Karpas-422 (cell line): Measurements from ENCODE around the gene F7. TPM values are rescaled to one million over a fixed set of nuclear protein-coding genes. Genes with fewer than 3 reads are reported as not detected.

Experiments
- DNase-seq: peaks from one replicate; pipeline ENCODE4 v3.0.0-alpha.2; 2015
- H2AFZ ChIP-seq: fragments of 200-600 bp; sonication (generic); 2 replicates; pipeline ENCODE4 v1.6.1; 2014; ENCODE audit warnings: antibody characterized with exemption, low read length, mixed read lengths
- H3K27ac ChIP-seq: fragments of 200-600 bp; sonication (generic); 2 replicates; pipeline ENCODE4 v1.5.1; 2014; ENCODE audit warnings: mild to moderate bottlenecking, low read length, moderate library complexity
- H3K27me3 ChIP-seq: fragments of 200-600 bp; sonication (generic); 2 replicates; pipeline ENCODE4 v1.6.1; 2014; ENCODE audit warnings: low read length, mixed read lengths
- H3K36me3 ChIP-seq: fragments of 200-600 bp; sonication (generic); 2 replicates; pipeline ENCODE4 v1.6.1; 2014; ENCODE audit warnings: low read length, mixed read lengths; ENCODE audit not compliant: insufficient read depth
- H3K4me1 ChIP-seq: fragments of 200-600 bp; sonication (generic); 2 replicates; pipeline ENCODE4 v1.6.1; 2014; ENCODE audit warnings: mild to moderate bottlenecking, low read length, mixed read lengths
- H3K4me2 ChIP-seq: fragments of 200-600 bp; sonication (generic); 2 replicates; pipeline ENCODE4 v1.6.1; 2014; ENCODE audit warnings: low read length, low read depth, mild to moderate bottlenecking; ENCODE audit not compliant: poor library complexity, severe bottlenecking
- H3K4me3 ChIP-seq: fragments of 200-600 bp; sonication (generic); 2 replicates; pipeline ENCODE4 v1.5.1; 2014; ENCODE audit warnings: mild to moderate bottlenecking, antibody characterized with exemption, low read length, mixed read lengths
- H3K79me2 ChIP-seq: fragments of 200-600 bp; sonication (generic); 2 replicates; pipeline ENCODE4 v1.6.1; 2014; ENCODE audit warnings: mild to moderate bottlenecking, low read length, mixed read lengths
- H3K9ac ChIP-seq: fragments of 200-600 bp; sonication (generic); 2 replicates; pipeline ENCODE4 v1.6.0; 2014; ENCODE audit warnings: low read length
- H3K9me2 ChIP-seq: fragments of 200-600 bp; sonication (generic), shearing (Covaris generic); replicated peaks from 2 replicates; pipeline ENCODE4 v1.6.0; 2014; ENCODE audit warnings: mild to moderate bottlenecking, low read length, moderate library complexity; ENCODE audit not compliant: insufficient read depth
- H3K9me3 ChIP-seq: fragments of 300-700, 200-600 bp; sonication (generic); 2 replicates; pipeline ENCODE4 v1.6.1; 2014; ENCODE audit warnings: low read length, mixed read lengths
- H4K20me1 ChIP-seq: fragments of 200-600 bp; sonication (generic); 2 replicates; pipeline ENCODE4 v1.6.1; 2014; ENCODE audit warnings: mild to moderate bottlenecking, antibody characterized with exemption, low read length, low read depth; ENCODE audit not compliant: insufficient read depth
- total RNA-seq: library from RNA; depleted of rRNA; stranded (reverse); fragments of >200 nt; shearing (Covaris generic); gene quantifications from 2 replicates; pipeline ENCODE4 v1.2.3, GENCODE V29; 2014; ENCODE audit warnings: low replicate concordance

Gene F7
- total RNA-seq, 1 experiment from 2014 or later: not detected

DNA sequence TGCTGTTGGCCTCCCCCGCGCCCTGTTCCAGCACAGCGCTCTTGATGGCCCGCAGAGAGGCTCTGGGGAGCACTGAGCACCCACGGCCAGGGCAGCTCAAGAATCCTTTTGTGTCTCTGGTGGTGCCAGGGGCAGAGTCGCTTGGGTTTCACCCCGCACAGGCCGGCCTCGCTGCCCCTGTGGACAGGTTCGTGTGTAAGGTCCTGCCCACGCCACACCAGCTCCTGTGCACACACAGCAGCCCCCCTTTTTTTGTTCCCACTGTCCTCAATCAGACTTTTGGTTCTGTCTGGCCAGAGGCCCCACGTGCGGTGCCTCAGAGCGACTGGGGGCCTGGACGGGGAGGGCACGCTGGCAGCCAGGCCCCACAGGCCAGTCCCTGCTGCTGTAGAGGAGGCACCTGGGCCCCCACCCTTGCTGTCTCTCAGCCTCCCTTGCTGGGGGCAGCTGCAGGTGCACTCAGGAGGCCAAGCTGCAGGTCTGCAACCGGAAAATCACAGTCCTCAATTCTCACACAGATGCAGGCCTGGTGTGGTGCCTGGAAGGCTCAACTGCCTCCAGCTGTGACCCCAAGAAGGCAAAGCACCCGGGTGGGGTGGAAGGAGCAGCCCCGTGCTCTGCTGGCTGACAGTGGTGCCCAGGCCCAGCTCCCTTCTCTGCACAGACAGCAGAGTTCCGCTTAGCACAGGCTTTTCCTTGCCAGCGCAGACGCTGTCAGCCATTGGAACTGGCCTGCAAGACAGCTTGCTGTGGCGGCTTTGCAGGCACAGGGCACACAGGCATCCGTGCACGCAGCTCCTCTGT lies 12.6 kb upstream of the F7 start:
- H3K79me2 ChIP-seq: no peaks in the 10 kb centered on the region
- no peaks in the 10 kb centered on the region for H3K9me2 ChIP-seq
- H3K4me1 ChIP-seq: no peaks in the 10 kb centered on the region
- no peak overlapping the region for H3K9ac ChIP-seq
- no peaks in the 10 kb centered on the region for H3K27me3 ChIP-seq
- no peak overlapping the region for H3K4me3 ChIP-seq
- H2AFZ ChIP-seq: no peak overlapping the region
- no peaks in the 10 kb centered on the region for H3K36me3 ChIP-seq
- no peak overlapping the region for H3K27ac ChIP-seq
- DNase-seq: no peak
- no peak overlapping the region for H3K4me2 ChIP-seq
- H4K20me1 ChIP-seq: no peaks in the 10 kb centered on the region
- H3K9me3 ChIP-seq: no peaks in the 10 kb centered on the region

DNA sequence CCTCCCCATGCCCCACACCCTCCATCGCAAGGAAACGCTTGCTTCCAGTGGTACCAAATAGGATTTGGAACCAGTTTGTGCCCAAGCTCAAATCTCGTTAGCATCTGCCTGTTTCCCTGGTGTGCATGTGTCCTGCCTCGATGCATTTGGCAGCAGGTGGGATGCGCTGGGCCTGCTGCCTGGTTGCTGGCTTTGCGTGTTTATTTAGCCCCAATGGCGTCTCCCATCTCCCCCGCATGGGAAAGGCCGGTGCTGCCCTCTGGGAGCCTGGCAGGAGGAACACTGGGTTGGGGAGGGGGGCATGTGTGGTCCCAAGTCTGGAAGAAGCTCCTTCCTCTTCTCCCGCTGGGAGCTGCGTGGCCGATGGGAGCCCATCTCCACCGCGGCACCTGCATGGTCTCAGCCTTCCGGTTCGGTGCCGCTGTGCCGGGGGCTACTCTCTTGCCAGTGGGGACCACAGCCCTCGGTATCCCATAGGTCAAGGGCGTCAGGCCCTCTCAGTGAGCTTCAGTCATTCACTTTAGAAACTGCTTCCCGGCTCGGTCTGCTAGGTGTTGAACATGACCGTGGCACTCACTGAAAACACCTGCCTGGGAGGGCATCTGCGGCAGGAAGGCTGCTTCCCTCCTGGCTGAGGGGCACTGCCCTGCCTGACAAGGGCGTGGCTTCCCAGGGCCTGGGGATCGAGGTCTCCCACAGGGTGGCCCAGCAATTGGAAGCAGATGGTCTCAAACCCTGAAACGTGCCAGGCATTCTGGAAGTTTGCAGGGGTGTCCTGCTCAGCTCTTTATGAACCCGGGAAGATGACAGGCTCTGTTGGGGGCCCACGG lies 11.8 kb upstream of the F7 start:
- H3K79me2 ChIP-seq: no peaks in the 10 kb centered on the region
- no peak overlapping the region for H3K27ac ChIP-seq
- no peaks in the 10 kb centered on the region for H3K27me3 ChIP-seq
- H3K9me3 ChIP-seq: no peaks in the 10 kb centered on the region
- no peak for DNase-seq
- H3K4me3 ChIP-seq: no peak overlapping the region
- H3K36me3 ChIP-seq: no peaks in the 10 kb centered on the region
- no peak overlapping the region for H3K4me2 ChIP-seq
- H3K9ac ChIP-seq: no peak overlapping the region
- H2AFZ ChIP-seq: no peak overlapping the region
- no peaks in the 10 kb centered on the region for H4K20me1 ChIP-seq
- no peaks in the 10 kb centered on the region for H3K9me2 ChIP-seq
- H3K4me1 ChIP-seq: no peaks in the 10 kb centered on the region

DNA sequence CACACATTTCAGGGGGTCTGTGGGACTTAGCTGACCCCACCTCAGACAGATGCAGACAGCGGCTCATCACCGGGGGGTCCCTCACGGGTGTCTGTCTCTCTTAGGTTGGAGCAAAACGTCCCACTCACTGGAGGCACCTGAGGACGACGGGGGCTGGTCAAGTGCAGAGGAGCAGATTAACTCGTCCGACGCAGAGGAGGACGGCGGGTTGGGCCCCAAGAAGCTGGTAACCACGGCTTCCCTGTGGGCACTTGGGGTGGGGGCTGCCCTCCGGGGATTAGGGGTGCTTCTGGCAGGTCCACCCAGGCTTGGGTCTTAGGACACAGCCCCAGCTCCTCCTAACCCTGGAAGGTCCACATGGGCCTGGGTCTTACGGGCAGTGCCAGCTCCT lies 11.2 kb upstream of the F7 start:
- no peaks in the 10 kb centered on the region for H3K79me2 ChIP-seq
- H3K4me3 ChIP-seq: no peak overlapping the region
- no peaks in the 10 kb centered on the region for H3K9me2 ChIP-seq
- H2AFZ ChIP-seq: no peak overlapping the region
- H3K27ac ChIP-seq: no peak overlapping the region
- no peaks in the 10 kb centered on the region for H3K9me3 ChIP-seq
- no peaks in the 10 kb centered on the region for H3K27me3 ChIP-seq
- no peak for DNase-seq
- H3K4me2 ChIP-seq: no peak overlapping the region
- H4K20me1 ChIP-seq: no peaks in the 10 kb centered on the region
- no peaks in the 10 kb centered on the region for H3K4me1 ChIP-seq
- no peaks in the 10 kb centered on the region for H3K36me3 ChIP-seq
- no peak overlapping the region for H3K9ac ChIP-seq

DNA sequence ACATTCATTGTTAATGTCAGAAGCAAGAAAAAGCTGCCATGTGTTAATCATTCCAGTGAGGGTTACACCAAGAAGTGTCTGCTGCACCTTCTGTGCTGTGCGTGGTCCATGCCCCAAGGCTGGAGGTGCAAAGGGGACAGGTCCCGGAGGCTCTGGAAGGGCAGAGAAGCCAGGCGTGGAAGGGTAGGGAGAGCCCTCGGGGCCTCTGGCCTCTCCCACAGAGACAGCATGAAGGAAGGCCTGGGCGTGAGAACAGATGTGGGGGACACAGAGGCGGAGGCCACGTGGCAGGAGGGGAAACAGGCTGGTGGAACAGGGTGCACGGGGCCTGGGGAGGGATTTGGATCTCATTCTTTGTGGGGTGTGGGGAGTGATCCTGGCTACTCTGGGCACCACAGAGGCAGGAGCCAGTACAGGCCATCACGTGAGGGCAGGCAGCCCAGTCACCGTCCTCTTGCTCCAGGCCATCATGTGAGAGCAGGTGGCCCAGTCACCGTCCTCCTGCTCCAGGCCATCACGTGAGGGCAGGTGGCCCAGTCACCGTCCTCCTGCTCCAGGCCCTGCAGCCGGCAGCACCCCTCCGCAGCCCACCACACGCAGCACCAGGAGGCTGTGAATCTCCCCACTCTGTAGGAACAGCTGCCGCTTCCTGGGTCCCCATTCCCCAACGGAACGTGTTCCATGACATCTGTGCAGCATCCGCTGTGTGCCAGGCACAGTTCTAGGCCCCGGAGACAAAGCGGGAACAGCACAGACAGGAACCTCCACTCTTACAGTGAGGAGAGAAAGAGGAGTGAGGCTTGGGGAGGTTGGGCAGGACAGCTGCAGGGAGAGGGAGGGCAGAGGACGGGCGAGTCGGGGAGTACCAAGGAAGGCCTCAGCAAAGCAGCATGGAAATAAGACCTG lies 10.2 kb upstream of the F7 start:
- no peaks in the 10 kb centered on the region for H3K79me2 ChIP-seq
- H2AFZ ChIP-seq: no peak overlapping the region
- no peaks in the 10 kb centered on the region for H3K27me3 ChIP-seq
- no peaks in the 10 kb centered on the region for H4K20me1 ChIP-seq
- H3K4me1 ChIP-seq: no peaks in the 10 kb centered on the region
- no peaks in the 10 kb centered on the region for H3K9me2 ChIP-seq
- no peak for DNase-seq
- no peak overlapping the region for H3K27ac ChIP-seq
- no peak overlapping the region for H3K4me3 ChIP-seq
- no peaks in the 10 kb centered on the region for H3K36me3 ChIP-seq
- no peaks in the 10 kb centered on the region for H3K9me3 ChIP-seq
- no peak overlapping the region for H3K9ac ChIP-seq
- no peak overlapping the region for H3K4me2 ChIP-seq

DNA sequence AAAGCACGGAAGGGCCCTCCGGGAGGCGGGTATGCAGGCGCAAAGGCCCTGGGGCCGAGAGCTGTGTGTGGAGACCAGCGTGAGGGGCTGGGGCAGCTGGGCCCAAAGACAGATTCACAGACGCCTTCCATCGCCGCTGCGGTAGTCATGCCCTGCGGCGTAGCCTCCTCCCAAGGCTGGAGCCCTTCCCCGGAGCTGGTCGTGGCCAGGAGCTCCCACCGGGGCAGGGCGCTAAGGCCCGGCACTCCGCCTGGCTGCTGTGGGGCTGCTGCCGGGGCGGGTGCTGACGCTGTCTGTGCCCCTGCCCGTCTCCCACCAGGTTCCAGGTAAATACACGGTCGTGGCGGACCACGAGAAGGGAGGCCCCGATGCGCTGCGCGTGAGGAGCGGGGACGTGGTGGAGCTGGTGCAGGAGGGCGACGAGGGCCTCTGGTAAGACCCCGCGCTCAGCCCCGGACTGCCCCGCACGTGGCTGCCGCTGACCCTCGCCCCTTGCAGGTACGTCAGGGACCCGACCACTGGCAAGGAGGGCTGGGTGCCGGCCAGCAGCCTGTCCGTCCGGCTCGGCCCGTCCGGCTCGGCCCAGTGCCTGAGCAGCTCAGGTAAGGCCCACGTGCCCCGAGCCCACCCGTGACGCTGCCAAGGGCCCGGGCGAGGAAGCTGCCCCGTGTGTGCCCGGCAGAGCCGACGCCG lies 9.4 kb upstream of the F7 start:
- Histone ChIP-seq H3K9ac (no peak overlapping the region), H3K4me3 (no peak overlapping the region), H3K9me3 (no peaks in the 10 kb centered on the region), H2AFZ (no peak overlapping the region), H3K27ac (no peak overlapping the region), H3K27me3 (no peaks in the 10 kb centered on the region), H3K4me1 (no peaks in the 10 kb centered on the region), H3K9me2 (no peaks in the 10 kb centered on the region), H3K4me2 (no peak overlapping the region), H3K79me2 (no peaks in the 10 kb centered on the region), H4K20me1 (no peaks in the 10 kb centered on the region), H3K36me3 (no peaks in the 10 kb centered on the region)
- DNase-seq: no peak

DNA sequence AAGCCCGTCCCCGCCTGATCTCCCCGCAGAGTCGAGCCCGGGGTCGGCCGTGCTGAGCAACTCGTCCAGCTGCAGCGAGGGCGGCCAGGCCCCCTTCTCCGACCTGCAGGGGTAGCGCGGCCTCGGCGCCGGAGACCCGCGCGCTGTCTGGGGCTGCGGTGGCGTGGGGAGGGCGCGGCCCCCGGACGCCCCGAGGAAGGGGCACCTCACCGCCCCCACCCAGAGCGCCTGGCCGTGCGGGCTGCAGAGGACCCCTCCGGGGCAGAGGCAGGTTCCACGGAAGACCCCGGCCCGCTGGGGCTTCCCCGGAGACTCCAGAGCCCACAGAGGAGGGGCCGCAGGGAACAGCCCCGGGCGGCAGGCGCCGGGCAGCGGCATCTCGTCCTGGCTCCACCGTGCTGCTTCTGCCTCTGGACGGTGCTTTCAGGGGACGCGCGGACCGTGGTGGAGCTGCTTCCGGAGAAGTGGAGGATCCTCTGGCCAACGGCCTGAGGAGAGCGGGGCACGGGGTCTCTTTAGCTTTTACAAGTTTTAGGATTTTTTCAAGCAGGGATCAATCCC lies 8.8 kb upstream of the F7 start:
- no peaks in the 10 kb centered on the region for H4K20me1 ChIP-seq
- no peak overlapping the region for H3K9ac ChIP-seq
- no peaks in the 10 kb centered on the region for H3K9me3 ChIP-seq
- H3K4me1 ChIP-seq: no peaks in the 10 kb centered on the region
- no peak overlapping the region for H3K27ac ChIP-seq
- H3K4me2 ChIP-seq: no peak overlapping the region
- no peaks in the 10 kb centered on the region for H3K36me3 ChIP-seq
- no peaks in the 10 kb centered on the region for H3K27me3 ChIP-seq
- no peak overlapping the region for H2AFZ ChIP-seq
- no peak for DNase-seq
- H3K79me2 ChIP-seq: no peaks in the 10 kb centered on the region
- H3K9me2 ChIP-seq: no peaks in the 10 kb centered on the region
- no peak overlapping the region for H3K4me3 ChIP-seq

DNA sequence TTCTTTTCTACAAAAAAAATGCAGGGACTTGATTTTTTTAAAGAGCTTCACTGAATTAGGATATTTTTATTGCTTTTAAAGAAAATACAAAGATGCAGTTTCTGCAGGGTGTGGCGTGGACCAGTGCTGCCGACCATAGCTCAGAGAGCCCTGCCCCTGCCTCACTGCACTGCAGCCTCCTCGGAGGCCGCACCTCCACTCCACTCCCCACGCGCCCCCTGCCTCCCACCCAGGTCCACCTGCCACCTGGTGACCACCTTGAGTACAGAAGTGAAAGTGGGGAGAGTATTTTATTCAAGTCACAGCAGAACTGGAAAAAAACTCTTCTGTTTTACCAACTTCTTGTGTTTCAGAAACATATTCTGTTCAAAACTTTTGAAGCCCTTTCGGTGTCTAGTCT lies 7.9 kb upstream of the F7 start:
- no peak overlapping the region for H2AFZ ChIP-seq
- no peak overlapping the region for H3K27ac ChIP-seq
- no peaks in the 10 kb centered on the region for H3K9me3 ChIP-seq
- no peaks in the 10 kb centered on the region for H4K20me1 ChIP-seq
- H3K79me2 ChIP-seq: no peaks in the 10 kb centered on the region
- H3K9me2 ChIP-seq: no peaks in the 10 kb centered on the region
- H3K4me2 ChIP-seq: no peak overlapping the region
- DNase-seq: no peak
- no peaks in the 10 kb centered on the region for H3K4me1 ChIP-seq
- no peak overlapping the region for H3K9ac ChIP-seq
- no peaks in the 10 kb centered on the region for H3K36me3 ChIP-seq
- no peaks in the 10 kb centered on the region for H3K27me3 ChIP-seq
- H3K4me3 ChIP-seq: no peak overlapping the region
